SK-N-SH (cell line): ENCODE results near the gene STXBP1. TPM values are rescaled to one million over a fixed set of nuclear protein-coding genes. Genes with fewer than 3 reads are reported as not detected.

Experiments used
- CTCF ChIA-PET: fragments of 300-600, 350-600 bp; formaldehyde crosslinking; extraction: SDS; loops from one replicate; lab custom pipeline; 2021; lab: Yijun Ruan, JAX
- POLR2A ChIA-PET: fragments of 350-600 bp; sonication (Branson Sonifier 250); formaldehyde crosslinking; extraction: SDS; loops from one replicate; lab custom pipeline; 2020; ENCODE audit warnings: antibody characterized with exemption, inconsistent platforms; lab: Yijun Ruan, JAX
- DNase-seq: peaks from one replicate; pipeline ENCODE4 v3.0.0; 2012
- H2AFZ ChIP-seq: fragments of 200-600 bp; sonication (generic); 2 replicates; pipeline ENCODE4 v1.8.1; 2016; ENCODE audit warnings: antibody characterized with exemption, mild to moderate bottlenecking, low read depth
- H3F3A ChIP-seq: fragments of 200-600 bp; sonication (generic); replicated peaks from 2 replicates; pipeline ENCODE3; 2016; ENCODE audit warnings: antibody characterized with exemption, mild to moderate bottlenecking; ENCODE audit not compliant: insufficient read depth
- H3K27ac ChIP-seq, 2 experiments: fragments of 200-500 bp in 1 of 2; fragments of 200-600 bp in 1 of 2; sonication (Bioruptor generic) in 1 of 2; sonication (generic), shearing (Covaris generic) in 1 of 2; 2 replicates each; pipeline versions ENCODE4 v1.5.1 to v1.6.1; 2014 to 2016; ENCODE audit warnings: low read depth in 2 of 2, inconsistent platforms in 1 of 2, low read length in 1 of 2, mild to moderate bottlenecking in 1 of 2, mixed read lengths in 1 of 2
- H3K27me3 ChIP-seq: fragments of 200-600 bp; sonication (generic), shearing (Covaris generic); 2 replicates; pipeline ENCODE4 v1.6.1; 2016; ENCODE audit warnings: mixed run types; ENCODE audit not compliant: insufficient read depth
- H3K36me3 ChIP-seq, 2 experiments: fragments of 200-500 bp in 1 of 2; fragments of 200-600 bp in 1 of 2; sonication (Bioruptor generic) in 1 of 2; sonication (generic) in 1 of 2; replicated peaks in 1 of 2; 2 replicates each; pipeline versions ENCODE3 to v1.5.1; 2014 to 2016; ENCODE audit warnings: low read length in 1 of 2, mild to moderate bottlenecking in 1 of 2; ENCODE audit not compliant: insufficient read depth in 2 of 2, control insufficient read depth in 1 of 2
- H3K4me1 ChIP-seq, 2 experiments: fragments of 200-500 bp in 1 of 2; fragments of 200-600 bp in 1 of 2; sonication (Bioruptor generic) in 1 of 2; sonication (generic), shearing (Covaris generic) in 1 of 2; 2 replicates each; pipeline versions ENCODE4 v1.5.1 to v1.6.1; 2014 to 2016; ENCODE audit warnings: low read depth in 1 of 2, low read length in 1 of 2, mixed run types in 1 of 2; ENCODE audit not compliant: insufficient read depth in 2 of 2, control insufficient read depth in 1 of 2
- H3K4me2 ChIP-seq: fragments of 200-600 bp; sonication (generic), shearing (Covaris generic); 2 replicates; pipeline ENCODE4 v1.6.1; 2017; ENCODE audit warnings: mixed run types
- H3K4me3 ChIP-seq, 2 experiments: fragments of 200-500 bp in 1 of 2; fragments of 200-600 bp in 1 of 2; sonication (Bioruptor generic) in 1 of 2; sonication (generic), shearing (Covaris generic) in 1 of 2; 2 replicates each; pipeline versions ENCODE4 v1.5.1 to v1.8.1; 2014 to 2016; ENCODE audit warnings: low read depth in 2 of 2, inconsistent platforms in 1 of 2, low read length in 1 of 2, mild to moderate bottlenecking in 1 of 2, mixed read lengths in 1 of 2, moderate library complexity in 1 of 2
- H3K79me2 ChIP-seq: fragments of 200-600 bp; sonication (generic); 2 replicates; pipeline ENCODE4 v1.8.1; 2017; ENCODE audit warnings: mild to moderate bottlenecking; ENCODE audit not compliant: insufficient read depth
- H3K9ac ChIP-seq: fragments of 200-600 bp; sonication (generic); 2 replicates; pipeline ENCODE4 v1.6.1; 2017; ENCODE audit warnings: mixed run types
- H3K9me2 ChIP-seq: fragments of 200-600 bp; sonication (generic); 2 replicates; pipeline ENCODE4 v1.6.1; 2017; ENCODE audit warnings: mixed run types
- H3K9me3 ChIP-seq: fragments of 200-600 bp; sonication (generic); 2 replicates; pipeline ENCODE4 v1.6.1; 2017; ENCODE audit warnings: mixed run types, mild to moderate bottlenecking, moderate library complexity
- H4K20me1 ChIP-seq: fragments of 200-600 bp; sonication (generic); 2 replicates; pipeline ENCODE4 v1.6.1; 2017; ENCODE audit warnings: mild to moderate bottlenecking, mixed run types; ENCODE audit not compliant: insufficient read depth
- CHD2 ChIP-seq: fragments of 150-350 bp; IDR thresholded peaks from 2 replicates; pipeline ENCODE4 v1.6.1; 2018; ENCODE audit warnings: low read length; ENCODE audit not compliant: partially characterized antibody
- CTCF ChIP-seq: fragments of 200-600 bp; sonication (generic); IDR thresholded peaks from 2 replicates; pipeline ENCODE4 v1.6.1; 2017; ENCODE audit warnings: antibody characterized with exemption, mild to moderate bottlenecking, moderate library complexity
- EP300 ChIP-seq, 2 experiments: IDR thresholded peaks; 2 replicates each; pipeline versions ENCODE4 v1.4.0 to v1.6.1; 2012; ENCODE audit warnings: borderline replicate concordance in 1 of 2, low read depth in 1 of 2, low read length in 1 of 2
- FOSL2 ChIP-seq: IDR thresholded peaks from 2 replicates; pipeline ENCODE4 v1.4.0; 2012; ENCODE audit warnings: low read depth, mild to moderate bottlenecking, moderate library complexity, borderline replicate concordance
- FOXM1 ChIP-seq: IDR thresholded peaks from 2 replicates; pipeline ENCODE4 v1.4.0; 2012; ENCODE audit warnings: low read depth, mild to moderate bottlenecking
- JUND ChIP-seq: IDR thresholded peaks from 2 replicates; pipeline ENCODE4 v1.4.0; 2012
- MXI1 ChIP-seq: IDR thresholded peaks from 2 replicates; pipeline ENCODE4 v1.6.1; 2012; ENCODE audit warnings: mild to moderate bottlenecking, low read depth, low read length, improper control_type of control experiment
- NFIC ChIP-seq: IDR thresholded peaks from 2 replicates; pipeline ENCODE4 v1.4.0; 2012; ENCODE audit warnings: borderline replicate concordance
- RAD21 ChIP-seq: IDR thresholded peaks from 2 replicates; pipeline ENCODE4 v1.6.1; 2012; ENCODE audit warnings: mild to moderate bottlenecking, low read length
- RCOR1 ChIP-seq: fragments of 150-350 bp; IDR thresholded peaks from 2 replicates; pipeline ENCODE4 v1.6.1; 2017; ENCODE audit warnings: antibody characterized with exemption, low read length
- RFX5 ChIP-seq: IDR thresholded peaks from 2 replicates; pipeline ENCODE4 v1.6.1; 2012; ENCODE audit warnings: mild to moderate bottlenecking, improper control_type of control experiment, low read length
- SIN3A ChIP-seq: IDR thresholded peaks from 2 replicates; pipeline ENCODE4 v1.6.1; 2012; ENCODE audit warnings: low read depth, mild to moderate bottlenecking, low read length, moderate library complexity, borderline replicate concordance
- SMC3 ChIP-seq: IDR thresholded peaks from 2 replicates; pipeline ENCODE4 v1.6.1; 2012; ENCODE audit warnings: low read depth, low read length, improper control_type of control experiment
- TAF1 ChIP-seq: IDR thresholded peaks from 2 replicates; pipeline ENCODE4 v1.6.1; 2012; ENCODE audit warnings: low read depth, mild to moderate bottlenecking, low read length, moderate library complexity, borderline replicate concordance
- TCF12 ChIP-seq: IDR thresholded peaks from 2 replicates; pipeline ENCODE4 v1.4.0; 2012
- USF2 ChIP-seq: fragments of 150-350 bp; IDR thresholded peaks from 2 replicates; pipeline ENCODE4 v1.6.1; 2017; ENCODE audit warnings: antibody characterized with exemption, low read length, low read depth, borderline replicate concordance
- ZBTB33 ChIP-seq: IDR thresholded peaks from 2 replicates; pipeline ENCODE4 v1.4.0; 2012; ENCODE audit warnings: low read depth, borderline replicate concordance
- WGBS: methylation state at CpG from one replicate; pipeline ENCODE4 v1.1.6; 2017; ENCODE audit warnings: low lambda C conversion rate; 5-methylcytosine and 5-hydroxymethylcytosine counted together
- polyA plus RNA-seq, 3 experiments: library from polyadenylated mRNA; depleted of rRNA; stranded (reverse); fragments of >200 nt; gene quantifications; 2 replicates each; pipeline ENCODE4 v1.2.3, GENCODE V29; 2012

The STXBP1 gene
- polyA plus RNA-seq, 1 of the 3 experiments (the other 2 are of a cell fraction), result 44.3 TPM

- Histone ChIP-seq H3F3A (no peaks in the 10 kb centered on the region), H4K20me1 (no peaks in the 10 kb centered on the region), H3K4me3 (no peak overlapping the region), H3K4me2 (no peak overlapping the region), H3K27ac (no peak overlapping the region; a peak in 1 of 4 replicates), H3K79me2 (no peaks in the 10 kb centered on the region), H2AFZ (no peak overlapping the region), H3K4me1 (no peaks in the 10 kb centered on the region), H3K36me3 (peaks cover 5 to 75% of the 10 kb centered on the region in 2 experiments), H3K9me2 (no peaks in the 10 kb centered on the region), H3K9me3 (no peaks in the 10 kb centered on the region), H3K27me3 (no peaks in the 10 kb centered on the region), H3K9ac (no peak overlapping the region)
- ChIA-PET POLR2A (no interaction called here), CTCF (interaction anchor here (1.2 to 2.0 kb wide), 2 partner anchors 14 to 55 kb away, joined by 4 to 5 read pairs; no protein-coding TSS in a partner anchor)
- DNase-seq, result no peak
- WGBS, result 67% methylated on average over 2 of the region's 2 CpGs
- TF ChIP-seq MXI1 (no peak), TCF12 (no peak), RFX5 (no peak), EP300 (IDR thresholded peaks at IDR 0.05; ENCODE audit: borderline replicate concordance in 1 of 2, low read depth in 1 of 2, low read length in 1 of 2) (no peak), ZBTB33 (no peak), NFIC (no peak), CTCF (no peak), SMC3 (no peak), RCOR1 (no peak), FOSL2 (no peak), CHD2 (no peak), TAF1 (no peak), FOXM1 (no peak)
Observed at GRCh38 chr9:127679506-127679905, 67.4 kb downstream of the STXBP1 start.

- CTCF ChIA-PET, result interaction anchor here (1.2 to 2.0 kb wide), 2 partner anchors 8 to 14 kb away, joined by 4 to 5 read pairs; no protein-coding TSS in a partner anchor
Observed at GRCh38 chr9:127680226-127680625, 68.1 kb downstream of the STXBP1 start.

More at GRCh38 chr9:127680226-127680625, 68.1 kb downstream of the STXBP1 start:
- Histone ChIP-seq H3K79me2 (no peaks in the 10 kb centered on the region), H4K20me1 (no peaks in the 10 kb centered on the region), H3K36me3 (peaks cover 3 to 72% of the 10 kb centered on the region in 2 experiments)
- no peak for TF ChIP-seq JUND
- TF ChIP-seq USF2, result no peak
- no peak for TF ChIP-seq RAD21
- TF ChIP-seq CTCF, result no peak
- TF ChIP-seq RFX5, result no peak
- TF ChIP-seq SIN3A, result no peak
- TF ChIP-seq, all 33 proteins: peak for 0
- no peaks in the 10 kb centered on the region for H3K27me3 ChIP-seq
- DNase-seq, result no peak
- no peak overlapping the region for H3K4me2 ChIP-seq
- no peaks in the 10 kb centered on the region for H3F3A ChIP-seq
- H3K9me2 ChIP-seq, result no peaks in the 10 kb centered on the region
- H3K4me1 ChIP-seq, result no peaks in the 10 kb centered on the region
- no peaks in the 10 kb centered on the region for H3K9me3 ChIP-seq
- no peak overlapping the region for H3K4me3 ChIP-seq
- H2AFZ ChIP-seq, result no peak overlapping the region
- no peak overlapping the region for H3K27ac ChIP-seq
- POLR2A ChIA-PET, result no interaction called here
- H3K9ac ChIP-seq, result no peak overlapping the region
- WGBS, result 91% methylated on average over 11 of the region's 11 CpGs
